ENCODE data around the gene SLC29A4.
"Not testable (repeated sequence)": the region's sequence is repeated elsewhere in the genome, so short reads cannot be mapped to it uniquely, and the experiment has no call there.

Gene SLC29A4

DNA sequence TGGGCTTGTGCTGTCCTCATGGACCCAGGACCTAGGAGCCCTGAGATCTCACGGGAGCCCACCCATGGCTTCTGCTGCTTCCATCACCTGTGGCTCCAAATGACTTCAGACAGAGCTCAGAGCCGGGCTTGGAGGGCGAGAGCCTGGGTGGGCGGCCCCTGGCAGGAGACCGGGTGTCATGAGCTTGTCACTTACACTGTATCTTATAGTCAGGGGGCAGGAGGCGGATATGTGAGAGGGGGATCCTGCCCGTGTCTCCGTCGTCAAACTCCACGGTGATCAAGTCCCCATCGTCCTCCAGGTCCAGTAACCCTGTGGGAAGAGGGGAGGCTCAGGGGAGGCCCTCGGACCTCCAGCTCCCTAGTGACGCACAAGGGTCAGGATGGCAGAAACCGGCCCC is 33.0 kb downstream of the SLC29A4 start:
- peaks cover 16 to 74% of the 10 kb centered on the region in 2 donors for H3K36me3 ChIP-seq (replicated peaks in 1 of 2; ENCODE audit: control insufficient read depth in 2 of 2, insufficient read depth in 2 of 2, low read length in 2 of 2)
- no CpG with 5 or more reads among the region's 14 CpGs for WGBS, 2 donors (ENCODE audit: extremely low coverage in 2 of 2, insufficient read length in 2 of 2, insufficient replicate concordance in 1 of 2)
- no peak overlapping the region for H3K23ac ChIP-seq (ENCODE audit: low read depth, low read length, poor library complexity)

DNA sequence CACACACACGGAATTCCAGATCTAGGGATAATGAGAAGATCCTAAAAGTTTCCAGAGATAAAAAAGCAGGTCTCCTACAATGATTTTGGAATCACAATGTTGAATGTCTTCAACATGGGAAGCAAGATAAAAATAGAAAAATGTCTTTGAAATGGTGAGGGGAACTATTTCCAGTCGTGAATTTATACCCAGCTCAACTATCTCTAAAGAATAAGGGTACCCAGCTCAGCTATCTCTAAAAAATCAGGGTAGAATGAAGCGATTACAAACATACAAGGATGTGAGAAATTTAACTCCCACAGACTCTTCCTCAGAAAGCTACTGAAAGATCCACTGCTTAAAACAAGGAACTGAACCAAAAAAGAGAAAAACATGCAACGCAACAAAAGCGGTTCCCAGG is 35.9 kb downstream of the SLC29A4 start:
- H2BK5ac ChIP-seq (ENCODE audit: low read length); H3K79me1 ChIP-seq (ENCODE audit: low read depth, low read length): not testable (repeated sequence)

More for the DNA sequence above, 33.0 kb downstream of the SLC29A4 start:
- Histone ChIP-seq H3K18ac (ENCODE audit: low read length) (no peak overlapping the region), H3K27me3 (ENCODE audit: control insufficient read depth in 3 of 3, insufficient read depth in 3 of 3, low read depth in 1 of 3, low read length in 3 of 3) (no peaks in the 10 kb centered on the region), H3K14ac (ENCODE audit: low read length) (no peak overlapping the region), H4K8ac (ENCODE audit: low read depth, low read length) (no peak overlapping the region), H3K27ac (replicated peaks; ENCODE audit: low read length) (no peak overlapping the region), H3K4me2 (ENCODE audit: insufficient read depth, low read length, poor library complexity, severe bottlenecking) (no peak overlapping the region), H2BK15ac (ENCODE audit: low read length) (no peak overlapping the region), H2AK5ac (ENCODE audit: low read depth, low read length) (no peak overlapping the region), H3K9me3 (replicated peaks in 1 of 2; ENCODE audit: control insufficient read depth in 2 of 2, insufficient read depth in 1 of 2, low read depth in 1 of 2, low read length in 2 of 2) (peaks cover 4 to 13% of the 10 kb centered on the region in 2 donors), H2BK5ac (ENCODE audit: low read length) (no peak overlapping the region), H3K4me3 (ENCODE audit: low read length in 2 of 2) (no peak overlapping the region), H3K4me1 (ENCODE audit: control insufficient read depth in 2 of 2, insufficient read depth in 1 of 2, low read depth in 1 of 2, low read length in 2 of 2) (peaks cover 0 to under 1% of the 10 kb centered on the region in 2 donors), H3K9ac (ENCODE audit: low read depth, low read length, poor library complexity) (no peak overlapping the region), H2AFZ (ENCODE audit: low read length) (no peak overlapping the region), H2BK12ac (ENCODE audit: low read length) (no peak overlapping the region), H3K79me1 (ENCODE audit: low read depth, low read length) (peaks cover 2% of the 10 kb centered on the region), H3K4ac (ENCODE audit: low read length) (no peak overlapping the region), H2BK120ac (ENCODE audit: low read depth, low read length) (no peak overlapping the region), H4K91ac (ENCODE audit: low read depth, low read length, poor library complexity) (no peak overlapping the region)
- no peak for DNase-seq (ENCODE audit: low spot score)

DNA sequence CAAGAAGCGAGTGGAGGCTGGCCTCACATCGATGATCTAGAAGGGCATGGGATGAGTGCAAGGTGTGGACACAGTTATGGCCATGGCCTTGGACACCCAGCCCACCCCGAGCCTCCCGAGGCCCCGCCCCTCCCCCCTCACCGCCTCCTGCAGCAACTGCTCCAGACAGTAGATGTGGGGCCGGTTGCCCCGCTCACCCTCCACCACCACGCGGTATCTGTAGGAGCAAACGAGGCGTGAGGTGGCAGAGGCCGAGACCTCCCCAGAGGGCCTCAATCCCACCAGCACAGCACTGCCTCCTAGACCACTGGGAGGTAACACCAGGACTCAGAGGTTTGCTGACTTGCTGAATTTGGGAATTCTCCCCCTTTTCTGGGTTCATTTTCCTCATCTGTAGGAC is 37.6 kb downstream of the SLC29A4 start:
- no peak overlapping the region for H3K4me2 ChIP-seq (ENCODE audit: insufficient read depth, low read length, poor library complexity, severe bottlenecking)
- no peak for DNase-seq (ENCODE audit: low spot score)
- H2BK120ac ChIP-seq (ENCODE audit: low read depth, low read length), result no peak overlapping the region
- no peak overlapping the region for H2AK5ac ChIP-seq (ENCODE audit: low read depth, low read length)
- no peak overlapping the region for H3K23ac ChIP-seq (ENCODE audit: low read depth, low read length, poor library complexity)
- H4K91ac ChIP-seq (ENCODE audit: low read depth, low read length, poor library complexity), result no peak overlapping the region
- no peak overlapping the region for H3K27ac ChIP-seq (replicated peaks; ENCODE audit: low read length)
- H3K4me3 ChIP-seq (ENCODE audit: low read length in 2 of 2), result no peak overlapping the region
- no peak overlapping the region for H2BK12ac ChIP-seq (ENCODE audit: low read length)
- no peak overlapping the region for H2BK15ac ChIP-seq (ENCODE audit: low read length)
- H3K9ac ChIP-seq (ENCODE audit: low read depth, low read length, poor library complexity), result no peak overlapping the region
- H3K27me3 ChIP-seq (ENCODE audit: control insufficient read depth in 3 of 3, insufficient read depth in 3 of 3, low read depth in 1 of 3, low read length in 3 of 3), result no peaks in the 10 kb centered on the region
- H3K79me1 ChIP-seq (ENCODE audit: low read depth, low read length), result no peaks in the 10 kb centered on the region
- H4K8ac ChIP-seq (ENCODE audit: low read depth, low read length), result no peak overlapping the region
- H2AFZ ChIP-seq (ENCODE audit: low read length), result no peak overlapping the region
- H3K18ac ChIP-seq (ENCODE audit: low read length), result no peak overlapping the region
- no peak overlapping the region for H2BK5ac ChIP-seq (ENCODE audit: low read length)
- H3K14ac ChIP-seq (ENCODE audit: low read length), result no peak overlapping the region
- H3K9me3 ChIP-seq (replicated peaks in 1 of 2; ENCODE audit: control insufficient read depth in 2 of 2, insufficient read depth in 1 of 2, low read depth in 1 of 2, low read length in 2 of 2), result peaks cover 2 to 13% of the 10 kb centered on the region in 2 donors
- WGBS, 2 donors (ENCODE audit: extremely low coverage in 2 of 2, insufficient read length in 2 of 2, insufficient replicate concordance in 1 of 2), result no CpG with 5 or more reads among the region's 13 CpGs
- H3K4me1 ChIP-seq (ENCODE audit: control insufficient read depth in 2 of 2, insufficient read depth in 1 of 2, low read depth in 1 of 2, low read length in 2 of 2), result no peaks in the 10 kb centered on the region
- H3K4ac ChIP-seq (ENCODE audit: low read length), result no peak overlapping the region
- H3K36me3 ChIP-seq (replicated peaks in 1 of 2; ENCODE audit: control insufficient read depth in 2 of 2, insufficient read depth in 2 of 2, low read length in 2 of 2), result peaks cover 17 to 81% of the 10 kb centered on the region in 2 donors

More for the DNA sequence above, 35.9 kb downstream of the SLC29A4 start:
- H2BK12ac ChIP-seq (ENCODE audit: low read length); H3K4me3 ChIP-seq (ENCODE audit: low read length in 2 of 2); H3K14ac ChIP-seq (ENCODE audit: low read length); H3K27me3 ChIP-seq (ENCODE audit: control insufficient read depth in 3 of 3, insufficient read depth in 3 of 3, low read depth in 1 of 3, low read length in 3 of 3); H2BK15ac ChIP-seq (ENCODE audit: low read length); DNase-seq (ENCODE audit: low spot score); H4K91ac ChIP-seq (ENCODE audit: low read depth, low read length, poor library complexity); H3K9ac ChIP-seq (ENCODE audit: low read depth, low read length, poor library complexity); H2AFZ ChIP-seq (ENCODE audit: low read length); H2AK5ac ChIP-seq (ENCODE audit: low read depth, low read length); H3K4me1 ChIP-seq (ENCODE audit: control insufficient read depth in 2 of 2, insufficient read depth in 1 of 2, low read depth in 1 of 2, low read length in 2 of 2); H2BK120ac ChIP-seq (ENCODE audit: low read depth, low read length); H3K18ac ChIP-seq (ENCODE audit: low read length); H3K23ac ChIP-seq (ENCODE audit: low read depth, low read length, poor library complexity); H3K4ac ChIP-seq (ENCODE audit: low read length); H3K27ac ChIP-seq (replicated peaks; ENCODE audit: low read length); H4K8ac ChIP-seq (ENCODE audit: low read depth, low read length); H3K4me2 ChIP-seq (ENCODE audit: insufficient read depth, low read length, poor library complexity, severe bottlenecking): not testable (repeated sequence)
- no CpG with 5 or more reads among the region's 5 CpGs for WGBS, 2 donors (ENCODE audit: extremely low coverage in 2 of 2, insufficient read length in 2 of 2, insufficient replicate concordance in 1 of 2)
- Histone ChIP-seq H3K36me3 (replicated peaks in 1 of 2; ENCODE audit: control insufficient read depth in 2 of 2, insufficient read depth in 2 of 2, low read length in 2 of 2) (peaks cover 17 to 81% of the 10 kb centered on the region in 2 donors), H3K9me3 (replicated peaks in 1 of 2; ENCODE audit: control insufficient read depth in 2 of 2, insufficient read depth in 1 of 2, low read depth in 1 of 2, low read length in 2 of 2) (peaks cover 2 to 13% of the 10 kb centered on the region in 2 donors)

DNA sequence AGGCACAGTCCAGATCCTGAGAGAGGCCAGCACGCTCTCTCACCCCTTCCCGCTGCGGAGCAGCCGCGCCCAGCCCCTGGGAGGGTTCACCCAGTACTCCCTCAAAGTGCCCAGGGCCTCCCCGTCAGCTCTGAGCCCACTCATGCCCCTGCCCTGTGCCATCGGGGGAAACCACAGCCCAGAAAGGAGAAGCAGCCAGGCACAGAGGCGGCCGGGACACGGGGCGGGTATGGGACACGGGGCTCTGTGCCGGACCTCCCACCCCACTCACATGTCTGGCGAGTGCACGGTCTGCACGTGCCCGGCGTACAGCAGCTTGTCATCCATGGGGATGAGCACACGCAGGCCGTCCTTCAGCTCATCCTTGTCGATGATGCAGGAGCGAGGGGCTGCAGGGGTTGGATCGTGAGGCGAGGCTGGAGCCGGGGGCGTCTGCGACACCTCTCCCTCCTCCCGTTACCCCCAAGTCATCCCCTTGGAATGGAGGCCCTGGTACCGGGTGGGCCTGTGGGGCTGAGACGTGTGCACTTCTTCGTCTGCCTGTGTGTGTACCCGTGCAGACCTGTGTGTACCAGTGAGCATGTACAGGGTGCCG is 38.2 kb downstream of the SLC29A4 start:
- H3K4me2 ChIP-seq (ENCODE audit: insufficient read depth, low read length, poor library complexity, severe bottlenecking), result no peak overlapping the region
- H3K14ac ChIP-seq (ENCODE audit: low read length), result no peak overlapping the region
- no peak for DNase-seq (ENCODE audit: low spot score)

More for the DNA sequence above, 38.2 kb downstream of the SLC29A4 start:
- no peaks in the 10 kb centered on the region for H3K4me1 ChIP-seq (ENCODE audit: control insufficient read depth in 2 of 2, insufficient read depth in 1 of 2, low read depth in 1 of 2, low read length in 2 of 2)
- H3K79me1 ChIP-seq (ENCODE audit: low read depth, low read length), result no peaks in the 10 kb centered on the region
- peak overlapping the region; percentile 3 for H3K9ac ChIP-seq (ENCODE audit: low read depth, low read length, poor library complexity)
- H2BK15ac ChIP-seq (ENCODE audit: low read length), result no peak overlapping the region
- no peak overlapping the region for H2AK5ac ChIP-seq (ENCODE audit: low read depth, low read length)
- H4K91ac ChIP-seq (ENCODE audit: low read depth, low read length, poor library complexity), result no peak overlapping the region
- H3K4me3 ChIP-seq (ENCODE audit: low read length in 2 of 2), result no peak overlapping the region
- H3K18ac ChIP-seq (ENCODE audit: low read length), result no peak overlapping the region
- H2AFZ ChIP-seq (ENCODE audit: low read length), result no peak overlapping the region
- no peak overlapping the region for H3K27ac ChIP-seq (replicated peaks; ENCODE audit: low read length)
- H3K23ac ChIP-seq (ENCODE audit: low read depth, low read length, poor library complexity), result no peak overlapping the region
- H3K9me3 ChIP-seq (replicated peaks in 1 of 2; ENCODE audit: control insufficient read depth in 2 of 2, insufficient read depth in 1 of 2, low read depth in 1 of 2, low read length in 2 of 2), result peaks cover 2 to 13% of the 10 kb centered on the region in 2 donors
- H2BK12ac ChIP-seq (ENCODE audit: low read length), result no peak overlapping the region
- no peaks in the 10 kb centered on the region for H3K27me3 ChIP-seq (ENCODE audit: control insufficient read depth in 3 of 3, insufficient read depth in 3 of 3, low read depth in 1 of 3, low read length in 3 of 3)
- H2BK120ac ChIP-seq (ENCODE audit: low read depth, low read length), result no peak overlapping the region
- no CpG with 5 or more reads among the region's 33 CpGs for WGBS, 2 donors (ENCODE audit: extremely low coverage in 2 of 2, insufficient read length in 2 of 2, insufficient replicate concordance in 1 of 2)
- H4K8ac ChIP-seq (ENCODE audit: low read depth, low read length), result no peak overlapping the region
- no peak overlapping the region for H3K4ac ChIP-seq (ENCODE audit: low read length)
- H3K36me3 ChIP-seq (replicated peaks in 1 of 2; ENCODE audit: control insufficient read depth in 2 of 2, insufficient read depth in 2 of 2, low read length in 2 of 2), result peaks cover 13 to 80% of the 10 kb centered on the region in 2 donors
- H2BK5ac ChIP-seq (ENCODE audit: low read length), result no peak overlapping the region
